AG04449 (cell line): ENCODE measurements around the gene PLEKHA6.

Experiments used
- CTCF ChIA-PET: fragments of 350-600 bp; formaldehyde crosslinking; extraction: SDS; loops from one replicate; lab custom pipeline; 2021; ENCODE audit warnings: antibody characterized with exemption; lab: Yijun Ruan, JAX
- POLR2A ChIA-PET: fragments of 400-600, 350-600 bp; formaldehyde crosslinking; extraction: SDS; loops from one replicate; lab custom pipeline; 2020; ENCODE audit warnings: antibody characterized with exemption, inconsistent platforms; lab: Yijun Ruan, JAX
- DNase-seq: peaks from one replicate; pipeline ENCODE4 v3.0.0-alpha.2; 2010; ENCODE audit warnings: low read depth, low spot score
- H3K4me3 ChIP-seq: 2 replicates; pipeline ENCODE4 v1.5.1; 2011; ENCODE audit warnings: low read depth, mild to moderate bottlenecking, control low read depth, low read length
- TF ChIP-seq, protein P1 (sequence below): IDR thresholded peaks from one replicate; pipeline ENCODE4 v1.5.1; 2011; ENCODE audit warnings: mild to moderate bottlenecking, moderate library complexity, low read length, control low read depth, inconsistent platforms; ENCODE audit not compliant: insufficient read depth; ENCODE audit errors: missing control alignments

The PLEKHA6 gene

DNA sequence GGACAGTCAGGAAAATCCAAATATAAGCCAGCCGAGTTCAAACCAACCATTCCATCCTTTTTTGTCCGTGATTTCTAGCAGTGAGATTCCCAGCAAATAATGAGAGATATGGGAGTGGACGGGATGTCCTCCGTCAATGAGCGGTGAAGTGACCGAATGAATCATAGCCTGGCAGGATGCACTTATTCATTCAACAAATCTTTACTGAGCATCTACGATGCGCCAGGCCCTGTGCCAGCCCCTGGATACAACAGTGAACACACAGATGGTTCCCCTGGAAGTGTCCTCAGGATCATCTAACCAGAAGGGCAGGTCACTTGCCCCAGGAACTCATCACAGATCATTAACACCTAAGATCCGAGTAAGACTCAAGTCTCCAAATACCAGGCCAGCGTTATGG lies 8.2 kb upstream of the PLEKHA6 start:
- POLR2A ChIA-PET = no interaction called here
- CTCF ChIA-PET = interaction anchor here (2.2 to 4.4 kb wide), 5 partner anchors 10 to 203 kb away, joined by 18 to 51 read pairs (median 21); partner anchors contain the start of genes GOLT1A and REN
- no peak for DNase-seq
- TF ChIP-seq, protein P1, sequence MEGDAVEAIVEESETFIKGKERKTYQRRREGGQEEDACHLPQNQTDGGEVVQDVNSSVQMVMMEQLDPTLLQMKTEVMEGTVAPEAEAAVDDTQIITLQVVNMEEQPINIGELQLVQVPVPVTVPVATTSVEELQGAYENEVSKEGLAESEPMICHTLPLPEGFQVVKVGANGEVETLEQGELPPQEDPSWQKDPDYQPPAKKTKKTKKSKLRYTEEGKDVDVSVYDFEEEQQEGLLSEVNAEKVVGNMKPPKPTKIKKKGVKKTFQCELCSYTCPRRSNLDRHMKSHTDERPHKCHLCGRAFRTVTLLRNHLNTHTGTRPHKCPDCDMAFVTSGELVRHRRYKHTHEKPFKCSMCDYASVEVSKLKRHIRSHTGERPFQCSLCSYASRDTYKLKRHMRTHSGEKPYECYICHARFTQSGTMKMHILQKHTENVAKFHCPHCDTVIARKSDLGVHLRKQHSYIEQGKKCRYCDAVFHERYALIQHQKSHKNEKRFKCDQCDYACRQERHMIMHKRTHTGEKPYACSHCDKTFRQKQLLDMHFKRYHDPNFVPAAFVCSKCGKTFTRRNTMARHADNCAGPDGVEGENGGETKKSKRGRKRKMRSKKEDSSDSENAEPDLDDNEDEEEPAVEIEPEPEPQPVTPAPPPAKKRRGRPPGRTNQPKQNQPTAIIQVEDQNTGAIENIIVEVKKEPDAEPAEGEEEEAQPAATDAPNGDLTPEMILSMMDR = no peak
- H3K4me3 ChIP-seq = no peak overlapping the region

DNA sequence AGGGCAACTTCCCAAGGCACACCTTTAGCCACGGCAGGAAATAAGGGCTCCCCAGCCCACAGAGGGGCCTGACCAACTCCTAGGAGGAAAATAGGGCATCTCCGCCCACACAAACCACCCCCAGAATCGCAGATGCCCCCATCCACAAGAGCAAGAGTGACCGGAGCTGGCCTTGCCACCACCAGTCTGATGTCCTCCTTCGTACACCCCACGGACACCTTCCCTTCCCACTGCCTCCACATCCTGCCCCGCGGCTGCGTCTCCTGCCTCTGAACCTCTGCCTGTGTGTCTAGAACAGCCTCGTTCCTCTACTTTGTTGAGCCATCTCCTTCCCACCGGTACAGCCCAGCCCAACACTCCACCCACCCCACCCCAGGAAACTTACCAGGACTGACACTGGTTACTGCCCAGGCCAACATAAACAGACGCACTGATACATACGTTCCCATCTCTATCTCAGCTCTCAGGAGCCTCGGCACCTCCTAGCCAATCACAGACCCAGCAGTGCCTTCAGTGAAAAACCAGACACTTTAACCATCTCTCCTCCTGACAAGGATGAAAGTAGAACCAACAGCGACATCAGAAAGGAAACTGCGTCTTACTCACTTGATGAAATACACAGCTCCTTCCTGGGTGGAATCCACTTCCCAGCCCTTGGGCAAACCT lies 7.6 kb upstream of the PLEKHA6 start:
- CTCF ChIA-PET = interaction anchor here (0.7 to 4.4 kb wide), 14 partner anchors 10 to 231 kb away, joined by 3 to 51 read pairs (median 6); partner anchors contain the start of genes GOLT1A and REN
- TF ChIP-seq, protein P1 = no peak
- H3K4me3 ChIP-seq = no peak overlapping the region
- no peak for DNase-seq
- POLR2A ChIA-PET = no interaction called here

DNA sequence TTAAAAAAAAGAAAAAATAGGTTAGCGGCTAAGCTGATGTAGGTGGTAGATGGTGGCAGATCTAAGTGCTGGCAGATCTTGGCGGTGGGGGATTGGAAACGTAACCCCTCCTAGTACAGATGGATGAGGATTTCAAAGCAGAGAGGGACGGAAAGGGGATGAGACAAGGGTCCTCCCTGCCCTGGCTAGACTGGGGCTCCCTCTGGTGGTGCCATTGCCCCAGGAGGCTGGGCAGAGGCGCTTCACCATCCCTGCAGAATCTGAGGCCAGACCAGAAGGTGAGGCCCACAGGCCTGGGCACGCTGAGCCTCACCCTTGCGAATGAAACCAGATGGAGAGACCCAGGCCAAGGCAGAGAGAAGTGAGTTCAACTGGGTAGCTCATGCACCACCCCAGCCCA lies 7.0 kb upstream of the PLEKHA6 start:
- CTCF ChIA-PET = interaction anchor here (0.7 to 4.4 kb wide), 15 partner anchors 11 to 231 kb away, joined by 3 to 51 read pairs (median 6); partner anchors contain the start of genes GOLT1A and REN
- DNase-seq = no peak

DNA sequence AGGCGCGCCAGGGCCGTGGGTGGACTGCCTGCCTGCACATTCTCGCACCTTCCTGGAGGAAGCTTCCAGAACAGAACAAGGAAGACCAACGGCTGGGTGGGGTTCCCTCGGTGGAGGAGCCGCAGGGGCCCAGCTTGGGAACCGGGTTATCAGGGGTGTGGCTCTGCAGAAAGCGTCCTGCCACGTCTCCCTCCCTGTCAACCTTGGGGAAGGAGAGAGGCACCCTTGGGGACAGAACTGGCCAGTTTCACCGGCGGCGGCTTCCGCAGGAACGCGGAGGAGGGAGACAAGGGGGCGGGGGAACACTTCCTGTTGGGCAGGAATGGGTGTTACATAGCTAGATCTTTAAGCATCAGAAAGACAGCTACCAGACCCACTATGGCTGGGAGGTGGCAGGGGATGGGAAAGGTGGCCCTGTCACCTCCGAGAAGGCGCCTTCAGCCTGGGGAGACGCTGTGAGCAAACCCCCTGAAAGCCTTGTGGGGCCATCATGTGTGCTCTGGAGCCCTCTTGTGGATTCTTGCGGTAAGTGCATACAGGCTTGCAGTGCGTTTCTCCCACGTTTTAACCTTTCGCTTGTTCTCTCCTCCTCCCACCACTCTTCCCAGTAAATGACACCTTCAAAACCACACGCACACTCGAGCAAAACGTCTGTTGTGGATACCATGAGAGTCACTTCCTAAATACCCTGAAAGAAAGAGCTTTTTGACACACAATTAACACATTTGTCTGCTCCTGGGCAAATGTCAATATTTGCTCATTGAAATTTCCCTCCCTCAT lies 3.8 kb upstream of the PLEKHA6 start:
- ChIA-PET CTCF (interaction anchor here (0.6 to 9.5 kb wide), 71 partner anchors 11 to 504 kb away, joined by 3 to 378 read pairs (median 6); partner anchors contain the start of genes ETNK2, GOLT1A, KISS1 and PIK3C2B), POLR2A (interaction anchor here (2.3 kb wide), 1 partner anchor 149 kb away, joined by 8 read pairs; the partner anchor contains the start of gene GOLT1A)
- H3K4me3 ChIP-seq = peak overlapping the region; percentile 50
- no peak for DNase-seq
- TF ChIP-seq, protein P1 = peak; percentile 92

More for the DNA sequence above, 7.0 kb upstream of the PLEKHA6 start:
- TF ChIP-seq, protein P1 = peak; percentile 64
- POLR2A ChIA-PET = no interaction called here
- no peak overlapping the region for H3K4me3 ChIP-seq

DNA sequence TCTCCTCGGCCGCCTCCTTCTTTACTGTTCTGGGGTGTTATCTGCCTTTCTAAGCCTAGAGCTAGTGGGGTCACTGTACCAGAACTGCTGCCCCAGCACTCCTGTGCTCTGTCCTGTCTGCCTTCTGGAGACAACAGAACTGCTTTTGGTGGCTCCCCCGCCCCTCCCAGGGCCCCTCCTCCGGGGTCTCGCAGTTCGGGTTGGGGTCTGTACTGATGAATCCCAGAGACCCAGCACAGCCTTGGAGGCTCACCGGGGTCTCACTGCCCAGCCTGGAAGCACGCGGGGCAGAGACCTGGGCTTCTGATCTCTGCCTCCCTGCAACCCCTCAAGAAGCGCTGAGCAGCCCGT lies 3.2 kb upstream of the PLEKHA6 start:
- no peak for DNase-seq
- H3K4me3 ChIP-seq = peak overlapping the region; percentile 50
- ChIA-PET CTCF (interaction anchor here (0.6 to 9.5 kb wide), 61 partner anchors 11 to 503 kb away, joined by 3 to 378 read pairs (median 7); partner anchors contain the start of genes ETNK2, GOLT1A, KISS1 and PIK3C2B), POLR2A (interaction anchor here (2.3 kb wide), 1 partner anchor 148 kb away, joined by 8 read pairs; the partner anchor contains the start of gene GOLT1A)
- TF ChIP-seq, protein P1 = no peak
